H1 (cell line): ENCODE results near the gene NAT8L. TPM values are rescaled to one million over a fixed set of nuclear protein-coding genes. Genes with fewer than 3 reads are reported as not detected.

Experiments used
- CTCF ChIA-PET: fragments of 300-600 bp; sonication (Branson Sonifier 250); formaldehyde crosslinking; loops from one replicate; lab custom pipeline; 2021; ENCODE audit not compliant: partially characterized antibody; lab: Charles Lee
- POLR2A ChIA-PET: fragments of 300-600 bp; sonication (Branson Sonifier 250); formaldehyde crosslinking; loops from one replicate; lab custom pipeline; 2021; ENCODE audit warnings: inconsistent platforms; ENCODE audit not compliant: partially characterized antibody; lab: Charles Lee
- DNase-seq, 2 experiments: peaks; one replicate each; pipeline versions ENCODE4 v3.0.0 to v3.0.0-alpha.2; 2010 to 2022; ENCODE audit warnings: low spot score in 2 of 2, low read depth in 1 of 2, mixed read lengths in 1 of 2
- FAIRE-seq: peaks from 2 replicates; lab custom pipeline; 2011; peaks lifted over from hg19 to GRCh38; lab: Jason Lieb, UNC
- H2AFZ ChIP-seq: 2 replicates; pipeline ENCODE4 v1.8.1; 2012; ENCODE audit warnings: low read length, inconsistent platforms
- H2AK5ac ChIP-seq: 2 replicates; pipeline ENCODE4 v1.6.1; 2013; ENCODE audit warnings: low read depth, low read length
- H2BK120ac ChIP-seq: replicated peaks from 2 replicates; pipeline ENCODE3; 2013; ENCODE audit warnings: low read depth, low read length, inconsistent platforms
- H2BK12ac ChIP-seq: 2 replicates; pipeline ENCODE4 v1.6.1; 2013; ENCODE audit warnings: low read depth, low read length
- H2BK15ac ChIP-seq: 2 replicates; pipeline ENCODE4 v1.6.1; 2013; ENCODE audit warnings: low read length
- H2BK20ac ChIP-seq: 2 replicates; pipeline ENCODE4 v1.6.1; 2013; ENCODE audit warnings: low read length
- H2BK5ac ChIP-seq: 2 replicates; pipeline ENCODE4 v1.6.1; 2013; ENCODE audit warnings: low read depth, low read length
- H3K14ac ChIP-seq: 2 replicates; pipeline ENCODE4 v1.6.1; 2013; ENCODE audit warnings: inconsistent platforms; ENCODE audit not compliant: insufficient read length
- H3K18ac ChIP-seq: 2 replicates; pipeline ENCODE4 v1.6.1; 2013; ENCODE audit warnings: low read length; ENCODE audit errors: extremely low read depth
- H3K23ac ChIP-seq: 2 replicates; pipeline ENCODE4 v1.6.1; 2013; ENCODE audit warnings: inconsistent platforms; ENCODE audit not compliant: insufficient read length
- H3K23me2 ChIP-seq: 2 replicates; pipeline ENCODE4 v1.6.1; 2013; ENCODE audit warnings: low read depth, low read length
- H3K27ac ChIP-seq: 2 replicates; pipeline ENCODE4 v1.6.1; 2011; ENCODE audit warnings: low read depth, low read length, inconsistent platforms
- H3K27me3 ChIP-seq, 4 experiments: replicated peaks in 1 of 4; 1 replicate in 1 of 4; 2 replicates in 3 of 4; pipeline versions ENCODE4 v1.6.1 to v1.8.1; 2011 to 2013; ENCODE audit warnings: low read length in 3 of 4, mild to moderate bottlenecking in 3 of 4, inconsistent platforms in 2 of 4, mixed read lengths in 2 of 4, moderate library complexity in 1 of 4; ENCODE audit not compliant: control insufficient read depth in 3 of 4, insufficient read depth in 3 of 4; ENCODE audit errors: extremely low read depth in 1 of 4
- H3K36me3 ChIP-seq, 4 experiments: 2 replicates each; pipeline versions ENCODE4 v1.6.1 to v1.8.1; 2011 to 2013; ENCODE audit warnings: mild to moderate bottlenecking in 4 of 4, low read length in 3 of 4, moderate library complexity in 2 of 4, control low read depth in 1 of 4, inconsistent platforms in 1 of 4; ENCODE audit not compliant: insufficient read depth in 4 of 4, control insufficient read depth in 2 of 4
- H3K4ac ChIP-seq: replicated peaks from 2 replicates; pipeline ENCODE3; 2013; ENCODE audit warnings: low read length, low read depth, mixed read lengths, inconsistent platforms; ENCODE audit not compliant: insufficient read length
- H3K4me1 ChIP-seq, 4 experiments: replicated peaks in 1 of 4; 1 replicate in 1 of 4; 2 replicates in 3 of 4; pipeline versions ENCODE4 v1.6.1 to v1.8.1; 2011 to 2013; ENCODE audit warnings: low read length in 3 of 4, inconsistent platforms in 2 of 4, mixed read lengths in 1 of 4; ENCODE audit not compliant: insufficient read depth in 4 of 4, control insufficient read depth in 3 of 4
- H3K4me2 ChIP-seq, 2 experiments: 2 replicates each; pipeline versions ENCODE4 v1.6.1 to v1.8.1; 2011 to 2013; ENCODE audit warnings: low read depth in 2 of 2, low read length in 2 of 2, control low read depth in 1 of 2, inconsistent platforms in 1 of 2, mild to moderate bottlenecking in 1 of 2; ENCODE audit not compliant: insufficient read depth in 1 of 2
- H3K4me3 ChIP-seq, 4 experiments: fragments of 200-600, 300-600 bp in 1 of 4; sonication (generic), shearing (Covaris generic), sonication (Bioruptor Twin) in 1 of 4; 2 replicates each; pipeline versions ENCODE4 v1.5.1 to v1.8.1; 2011 to 2016; ENCODE audit warnings: low read length in 4 of 4, low read depth in 3 of 4, control low read depth in 2 of 4, inconsistent platforms in 2 of 4, mild to moderate bottlenecking in 2 of 4, mixed read lengths in 1 of 4, moderate library complexity in 1 of 4; ENCODE audit not compliant: insufficient read depth in 2 of 4; ENCODE audit errors: extremely low read depth in 1 of 4
- H3K56ac ChIP-seq: replicated peaks from 2 replicates; pipeline ENCODE3; 2013; ENCODE audit warnings: low read depth, mild to moderate bottlenecking, mixed read lengths, low read length, inconsistent platforms; ENCODE audit not compliant: insufficient read length
- H3K79me1 ChIP-seq: 2 replicates; pipeline ENCODE4 v1.6.1; 2013; ENCODE audit warnings: low read depth, low read length, control low read depth
- H3K79me2 ChIP-seq, 2 experiments: 2 replicates each; pipeline versions ENCODE4 v1.6.1 to v1.8.1; 2012 to 2013; ENCODE audit warnings: low read length in 2 of 2, mild to moderate bottlenecking in 2 of 2, inconsistent platforms in 1 of 2; ENCODE audit not compliant: insufficient read depth in 2 of 2, control insufficient read depth in 1 of 2
- H3K9ac ChIP-seq, 4 experiments: replicated peaks in 1 of 4; 1 replicate in 1 of 4; 2 replicates in 3 of 4; pipeline versions ENCODE4 v1.6.1 to v1.8.1; 2011 to 2013; ENCODE audit warnings: low read depth in 3 of 4, low read length in 3 of 4, control low read depth in 2 of 4, mild to moderate bottlenecking in 2 of 4, moderate library complexity in 2 of 4, inconsistent platforms in 1 of 4; ENCODE audit errors: extremely low read depth in 1 of 4
- H3K9me3 ChIP-seq, 2 experiments: 2 replicates each; pipeline versions ENCODE4 v1.6.1 to v1.8.1; 2012 to 2013; ENCODE audit warnings: mild to moderate bottlenecking in 2 of 2, moderate library complexity in 2 of 2, control low read depth in 1 of 2, inconsistent platforms in 1 of 2, low read depth in 1 of 2, low read length in 1 of 2, mixed read lengths in 1 of 2; ENCODE audit not compliant: insufficient read depth in 2 of 2
- H4K20me1 ChIP-seq, 2 experiments: replicated peaks in 1 of 2; 2 replicates each; pipeline versions ENCODE3 to v1.8.1; 2011 to 2013; ENCODE audit warnings: inconsistent platforms in 2 of 2, low read length in 2 of 2, mild to moderate bottlenecking in 1 of 2; ENCODE audit not compliant: insufficient read depth in 2 of 2, control insufficient read depth in 1 of 2
- H4K5ac ChIP-seq: 2 replicates; pipeline ENCODE4 v1.6.1; 2013; ENCODE audit warnings: low read length, low read depth, mixed read lengths, inconsistent platforms; ENCODE audit not compliant: insufficient read length
- H4K8ac ChIP-seq: 2 replicates; pipeline ENCODE4 v1.8.0; 2013; ENCODE audit warnings: mild to moderate bottlenecking, moderate library complexity, low read length, inconsistent platforms; ENCODE audit not compliant: insufficient read depth; ENCODE audit errors: extremely low read depth
- H4K91ac ChIP-seq: replicated peaks from 2 replicates; pipeline ENCODE3; 2013; ENCODE audit warnings: low read length, mixed read lengths, inconsistent platforms; ENCODE audit not compliant: insufficient read length
- KDM1A ChIP-seq: fragments of 200-600, 300-600 bp; sonication (generic); IDR thresholded peaks from 2 replicates; pipeline ENCODE4 v1.7.1; 2016; ENCODE audit warnings: mild to moderate bottlenecking, low read length, borderline replicate concordance
- TEAD4 ChIP-seq: IDR thresholded peaks from 2 replicates; pipeline ENCODE4 v1.6.1; 2012; ENCODE audit warnings: low read depth, low read length, inconsistent platforms, mixed read lengths
- WGBS, 2 experiments: shearing (Covaris generic) in 1 of 2; methylation state at CpG; one replicate each; pipeline versions ENCODE4 v1.1.6 to v1.1.7; 2013 to 2015; ENCODE audit warnings: low lambda C conversion rate in 2 of 2, mixed read lengths in 2 of 2, inconsistent platforms in 1 of 2, low coverage in 1 of 2, missing lambda C conversion rate in 1 of 2; ENCODE audit not compliant: insufficient replicate concordance in 2 of 2, insufficient coverage in 1 of 2, insufficient read length in 1 of 2; ENCODE audit errors: extremely low coverage in 1 of 2, missing lambda C conversion rate in 1 of 2; 5-methylcytosine and 5-hydroxymethylcytosine counted together
- polyA plus RNA-seq, 7 experiments: library from polyadenylated mRNA; depleted of rRNA in 3 of 7; stranded (reverse) in 5 of 7; unstranded in 2 of 7; fragments of >200 nt in 5 of 7; fragments of 200-250 nt in 2 of 7; gene quantifications; 1 replicate in 5 of 7; 2 replicates in 1 of 7; 4 replicates in 1 of 7; pipeline versions ENCODE4 v1.2.1 to v1.2.3, GENCODE V29; 2011 to 2013; ENCODE audit warnings: missing spikeins in 2 of 7, mixed read lengths in 2 of 7
- total RNA-seq: library from RNA; stranded (reverse); fragmentation: NEBNext Ultra II Directional; extraction: Animal tissue kit (Norgen Biotek cat#: 25700); gene quantifications from 2 replicates; pipeline ENCODE4 v1.2.1, GENCODE V29; 2021

NAT8L gene
- total and polyA plus RNA-seq, 2 of the 8 experiments (the other 6 are each of a cell fraction or from before 2014, with no cell fraction given): 10.8 TPM

DNA sequence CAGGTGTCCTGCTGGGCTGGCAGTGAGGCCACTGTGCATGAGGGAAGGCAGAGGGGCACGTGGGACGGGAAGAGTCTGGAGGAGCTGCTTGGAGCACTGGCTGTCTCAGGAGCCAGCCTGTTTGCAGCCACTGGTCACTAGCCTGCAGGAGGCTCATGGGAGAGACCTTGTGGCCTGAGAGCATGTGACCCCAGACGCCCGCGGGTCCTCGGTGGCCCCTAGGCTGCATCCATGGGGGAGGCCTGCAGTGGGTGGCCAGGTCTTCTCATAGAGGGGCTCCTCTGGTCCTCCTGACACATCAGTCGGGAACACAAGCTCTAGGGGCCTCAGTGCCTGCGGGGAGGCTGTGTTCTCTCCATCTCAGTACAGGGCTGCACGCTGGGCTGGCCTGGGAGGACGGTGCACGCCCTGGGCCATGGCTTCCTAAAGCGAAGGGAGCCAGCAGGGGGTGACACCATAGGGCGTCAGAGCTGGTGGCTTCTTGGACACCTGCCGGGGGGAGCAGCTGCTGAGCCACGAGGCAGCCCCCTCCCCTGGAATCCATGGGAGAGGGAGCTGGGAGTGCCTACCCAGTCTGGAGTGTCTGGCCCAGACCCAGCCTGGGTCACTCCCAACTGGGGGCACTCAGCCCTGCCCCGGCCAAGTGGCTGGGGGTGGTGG, 12.3 kb downstream of the NAT8L start:
- H2BK20ac ChIP-seq: no peak overlapping the region
- POLR2A ChIA-PET: interaction anchor here (1.4 kb wide), 1 partner anchor 13 kb away, joined by 3 read pairs; no protein-coding TSS in a partner anchor
- peak overlapping the region; percentile 39; the same call in 1 of the 2 replicates for H2BK5ac ChIP-seq
- no peak for TF ChIP-seq KDM1A
- peak; percentile 33; the same call in 1 of the 2 replicates for TF ChIP-seq TEAD4
- DNase-seq (peak in 1 of 2 experiments; percentile 46), FAIRE-seq (no peak)
- no peaks in the 10 kb centered on the region for H3K27me3 ChIP-seq
- H4K5ac ChIP-seq: no peak overlapping the region
- H3K4me2 ChIP-seq: peak overlapping the region in 1 of 2 experiments; percentile 10; a peak in 1 of 4 replicates
- peaks cover 0 to 14% of the 10 kb centered on the region in 2 experiments for H4K20me1 ChIP-seq
- CTCF ChIA-PET: interaction anchor here (0.9 kb wide), 1 partner anchor 87 kb away, joined by 3 read pairs; no protein-coding TSS in a partner anchor
- H4K8ac ChIP-seq: peak overlapping the region; percentile 35; the same call in 1 of the 2 replicates
- H3K18ac ChIP-seq: no peak overlapping the region
- H2AFZ ChIP-seq: no peak overlapping the region
- H2AK5ac ChIP-seq: no peak overlapping the region
- no peak overlapping the region for H3K23ac ChIP-seq
- H3K27ac ChIP-seq: no peak overlapping the region
- no peaks in the 10 kb centered on the region for H3K9me3 ChIP-seq
- H2BK120ac ChIP-seq: peak overlapping the region; percentile 43
- no peaks in the 10 kb centered on the region for H3K79me1 ChIP-seq
- 85% methylated on average over 16 of the region's 16 CpGs; no CpG with 5 or more reads in 1 of the 2 experiments for WGBS, 2 experiments
- peaks cover 0 to 22% (median 11%) of the 10 kb centered on the region in 4 experiments; a peak in 6 of 7 replicates for H3K4me1 ChIP-seq
- peak overlapping the region; percentile 69 for H3K4ac ChIP-seq
- H3K4me3 ChIP-seq: no peak overlapping the region
- peak overlapping the region; percentile 74 for H4K91ac ChIP-seq
- no peaks in the 10 kb centered on the region for H3K36me3 ChIP-seq
- H3K56ac ChIP-seq: no peak overlapping the region
- H2BK15ac ChIP-seq: peak overlapping the region; percentile 81; the same call in 1 of the 2 replicates
- H3K79me2 ChIP-seq: 0 out of 4 replicates have a peak, but pooled peaks cover 0 to 3% of the 10 kb centered on the region in 2 experiments
- no peak overlapping the region for H3K14ac ChIP-seq
- no peak overlapping the region for H2BK12ac ChIP-seq
- no peaks in the 10 kb centered on the region; the same call in 1 of the 2 replicates for H3K23me2 ChIP-seq
- no peak overlapping the region; a peak in 1 of 7 replicates for H3K9ac ChIP-seq
